ENCODE data around the gene FUOM. TPM values are rescaled to one million over a fixed set of nuclear protein-coding genes. Genes with fewer than 3 reads are reported as not detected.

The FUOM gene
- total and polyA plus RNA-seq, 2 experiments from 2014 or later, result 30.8 to 33.9 TPM

- Histone ChIP-seq H2AFZ (no peak overlapping the region), H3K79me2 (replicated peaks; ENCODE audit: insufficient read depth) (no peaks in the 10 kb centered on the region), H3K27me3 (ENCODE audit: insufficient read depth) (no peaks in the 10 kb centered on the region), H3K4me1 (ENCODE audit: insufficient read depth) (no peaks in the 10 kb centered on the region), H3K9me2 (ENCODE audit: insufficient read depth) (no peaks in the 10 kb centered on the region), H3K4me2 (no peak overlapping the region), H3K27ac (ENCODE audit: low read depth) (no peak overlapping the region), H3K4me3 (no peak overlapping the region), H4K20me1 (replicated peaks; ENCODE audit: insufficient read depth) (peaks cover 4% of the 10 kb centered on the region; the same call in 1 of the 2 replicates), H3F3A (replicated peaks; ENCODE audit: low read depth) (no peaks in the 10 kb centered on the region), H3K36me3 (ENCODE audit: insufficient read depth) (no peaks in the 10 kb centered on the region)
- no peaks in the 10 kb centered on the region for H3K9me3 Mint-ChIP-seq
- TF ChIP-seq CTCF (conservative IDR thresholded peaks at IDR 0.05; ENCODE audit: low read depth in 2 of 2) (no peak), POLR2AphosphoS5 (IDR thresholded peaks at IDR 0.05; ENCODE audit: low read depth) (no peak), ZNF462 (CRISPR knock-in tag; IDR thresholded peaks at IDR 0.05) (no peak), EZH2 (IDR thresholded peaks at IDR 0.05; ENCODE audit: low read depth, unreplicated experiment) (no peak), NANOG (IDR thresholded peaks at IDR 0.05; ENCODE audit: borderline replicate concordance) (no peak), JUNB (IDR thresholded peaks at IDR 0.05; ENCODE audit: unreplicated experiment) (no peak), ZNF331 (CRISPR knock-in tag; IDR thresholded peaks at IDR 0.05; ENCODE audit: low read depth) (no peak), CREB1 (CRISPR knock-in tag; IDR thresholded peaks at IDR 0.05; ENCODE audit: low read depth) (no peak), REST (IDR thresholded peaks at IDR 0.05; ENCODE audit: unreplicated experiment) (no peak), ZNF114 (CRISPR knock-in tag; IDR thresholded peaks at IDR 0.05) (no peak), EZH2phosphoT487 (IDR thresholded peaks at IDR 0.05; ENCODE audit: unreplicated experiment) (no peak), ETS1 (IDR thresholded peaks at IDR 0.05) (no peak), STAT1 (IDR thresholded peaks at IDR 0.05; ENCODE audit: unreplicated experiment) (no peak)
- peaks cover 3% of the 10 kb centered on the region; the same call in 2 of the 3 replicates for H3K4me1 Mint-ChIP-seq
- H3K36me3 Mint-ChIP-seq (ENCODE audit: low read depth), result peaks cover 55% of the 10 kb centered on the region
- no peak for ATAC-seq
- no peak overlapping the region for H3K27ac Mint-ChIP-seq
- no peak for DNase-seq (ENCODE audit: low spot score)
- H3K27me3 Mint-ChIP-seq (ENCODE audit: insufficient read depth, low read depth, poor library complexity), result no peaks in the 10 kb centered on the region
- H3K4me3 Mint-ChIP-seq, result no peak overlapping the region; the same call in 2 of the 3 replicates
Observed at GRCh38 chr10:133368153-133368552, 10.3 kb upstream of the FUOM start.

All from GM23338 (cell line).